Large intestine (tissue), 3 donors: ENCODE results near the gene BIRC7. TPM values are rescaled to one million over a fixed set of nuclear protein-coding genes. Genes with fewer than 3 reads are reported as not detected.
A peak's percentile ranks its signal among the peaks of the same experiment; 100 is the strongest.
"Not testable (repeated sequence)": the region's sequence is repeated elsewhere in the genome, so short reads cannot be mapped to it uniquely, and the experiment has no call there.

Source experiments
- DNase-seq, 2 donors: peaks; one replicate each; pipeline versions ENCODE4 v3.0.0 to v3.0.0-alpha.2; 2013
- H3K27ac ChIP-seq: one replicate; pipeline ENCODE4 v1.5.1; 2013; ENCODE audit warnings: low read length
- H3K27me3 ChIP-seq: 2 replicates; pipeline ENCODE4 v1.6.1; 2013; ENCODE audit warnings: low read length; ENCODE audit not compliant: control insufficient read depth, insufficient read depth
- H3K36me3 ChIP-seq: 2 replicates; pipeline ENCODE4 v1.6.1; 2013; ENCODE audit warnings: low read length; ENCODE audit not compliant: control insufficient read depth, insufficient read depth
- H3K4me1 ChIP-seq: one replicate; pipeline ENCODE4 v1.6.1; 2013; ENCODE audit warnings: low read length; ENCODE audit not compliant: control insufficient read depth, insufficient read depth
- H3K4me3 ChIP-seq: one replicate; pipeline ENCODE4 v1.5.1; 2013; ENCODE audit warnings: low read length
- H3K9me3 ChIP-seq: one replicate; pipeline ENCODE4 v1.6.1; 2013; ENCODE audit warnings: mild to moderate bottlenecking, low read depth, low read length, moderate library complexity; ENCODE audit not compliant: control insufficient read depth
- WGBS: methylation state at CpG from one replicate; pipeline ENCODE4 v1.1.5; 2013; ENCODE audit warnings: low lambda C conversion rate; ENCODE audit not compliant: insufficient coverage; 5-methylcytosine and 5-hydroxymethylcytosine counted together
- polyA plus RNA-seq: library from polyadenylated mRNA; unstranded; fragments of 120-200 nt; gene quantifications from one replicate; pipeline ENCODE4 v1.2.1, GENCODE V29; 2013

BIRC7 gene
- polyA plus RNA-seq, 1 donor = 2.6 TPM

- no peaks in the 10 kb centered on the region for H3K4me1 ChIP-seq
- H3K27ac ChIP-seq = no peak overlapping the region
- peaks cover 39% of the 10 kb centered on the region for H3K27me3 ChIP-seq
- H3K36me3 ChIP-seq = no peaks in the 10 kb centered on the region
- no CpG with 5 or more reads among the region's 24 CpGs for whole genome bisulfite sequencing
- H3K9me3 ChIP-seq = peaks cover 3% of the 10 kb centered on the region
- no peak overlapping the region for H3K4me3 ChIP-seq
- no peak for DNase-seq
Observed at GRCh38 chr20:63247671-63248228, 12.0 kb downstream of the BIRC7 start.

- peaks cover 3% of the 10 kb centered on the region for H3K9me3 ChIP-seq
- H3K27ac ChIP-seq = no peak overlapping the region
- H3K27me3 ChIP-seq = peaks cover 47% of the 10 kb centered on the region
- WGBS = no CpG with 5 or more reads among the region's 25 CpGs
- H3K4me3 ChIP-seq = no peak overlapping the region
- no peaks in the 10 kb centered on the region for H3K36me3 ChIP-seq
- DNase-seq = no peak
- H3K4me1 ChIP-seq = no peaks in the 10 kb centered on the region
Observed at GRCh38 chr20:63248835-63249591, 13.3 kb downstream of the BIRC7 start.

- Histone ChIP-seq H3K27me3 (peaks cover 52% of the 10 kb centered on the region), H3K9me3 (peaks cover 3% of the 10 kb centered on the region), H3K27ac (no peak overlapping the region), H3K4me1 (peaks cover 2% of the 10 kb centered on the region), H3K4me3 (no peak overlapping the region), H3K36me3 (no peaks in the 10 kb centered on the region)
- 100% methylated on average over 2 of the region's 15 CpGs for WGBS
- DNase-seq = no peak
Observed at GRCh38 chr20:63249891-63250290, 14.2 kb downstream of the BIRC7 start.

- H3K4me3 ChIP-seq, H3K4me1 ChIP-seq, H3K36me3 ChIP-seq, H3K9me3 ChIP-seq, DNase-seq, H3K27ac ChIP-seq: not testable (repeated sequence)
- H3K27me3 ChIP-seq = peaks cover 63% of the 10 kb centered on the region
- no CpG with 5 or more reads among the region's 14 CpGs for WGBS
Observed at GRCh38 chr20:63251350-63251749, 15.6 kb downstream of the BIRC7 start.

- Histone ChIP-seq H3K4me3 (no peak overlapping the region), H3K4me1 (peaks cover 6% of the 10 kb centered on the region), H3K27ac (no peak overlapping the region), H3K36me3 (no peaks in the 10 kb centered on the region), H3K27me3 (peaks cover 60% of the 10 kb centered on the region), H3K9me3 (peaks cover 3% of the 10 kb centered on the region)
- DNase-seq = no peak
- WGBS = no CpG with 5 or more reads among the region's 8 CpGs
Observed at GRCh38 chr20:63252284-63252711, 16.6 kb downstream of the BIRC7 start.

GRCh38 chr20:63253065-63253437 is 17.3 kb downstream of the BIRC7 start:
- Histone ChIP-seq H3K27ac (no peak overlapping the region), H3K36me3 (no peaks in the 10 kb centered on the region), H3K9me3 (peaks cover 3% of the 10 kb centered on the region), H3K4me1 (peaks cover 7% of the 10 kb centered on the region), H3K4me3 (peak overlapping the region; percentile 16), H3K27me3 (peaks cover 52% of the 10 kb centered on the region)
- no peak for DNase-seq
- WGBS = no CpG with 5 or more reads among the region's 16 CpGs

GRCh38 chr20:63253438-63254231 is 17.9 kb downstream of the BIRC7 start:
- H3K4me3 ChIP-seq = peak overlapping the region; percentile 16
- H3K27me3 ChIP-seq = peaks cover 46% of the 10 kb centered on the region
- H3K9me3 ChIP-seq = peaks cover 3% of the 10 kb centered on the region
- DNase-seq = peak in 1 of 2 donors; percentile 44
- H3K4me1 ChIP-seq = peaks cover 12% of the 10 kb centered on the region
- WGBS = no CpG with 5 or more reads among the region's 89 CpGs
- no peaks in the 10 kb centered on the region for H3K36me3 ChIP-seq
- H3K27ac ChIP-seq = no peak overlapping the region

GRCh38 chr20:63254232-63254605 is 18.5 kb downstream of the BIRC7 start, which contains the start of gene NKAIN4:
Gene NKAIN4 (minus strand): TSS chr20:63254463. CDS start chr20:63254450, 13 bp downstream.
- H3K4me1 ChIP-seq = peaks cover 12% of the 10 kb centered on the region
- WGBS = no CpG with 5 or more reads among the region's 46 CpGs
- H3K36me3 ChIP-seq = no peaks in the 10 kb centered on the region
- H3K4me3 ChIP-seq = peak within 1 kb of the TSS; percentile 16
- DNase-seq = no peak
- peaks cover 3% of the 10 kb centered on the region for H3K9me3 ChIP-seq
- H3K27ac ChIP-seq = no peak within 1 kb of the TSS
- peaks cover 44% of the 10 kb centered on the region for H3K27me3 ChIP-seq

- H3K4me3 ChIP-seq = peak overlapping the region; percentile 16
Observed at GRCh38 chr20:63254606-63255384, 19.1 kb downstream of the BIRC7 start.

More at GRCh38 chr20:63254606-63255384, 19.1 kb downstream of the BIRC7 start:
- H3K4me1 ChIP-seq = peaks cover 14% of the 10 kb centered on the region
- no peak overlapping the region for H3K27ac ChIP-seq
- no peak for DNase-seq
- peaks cover 44% of the 10 kb centered on the region for H3K27me3 ChIP-seq
- no peaks in the 10 kb centered on the region for H3K36me3 ChIP-seq
- H3K9me3 ChIP-seq = peaks cover 3% of the 10 kb centered on the region
- no CpG with 5 or more reads among the region's 56 CpGs for WGBS
